Chondrocyte (in vitro differentiated cells): ENCODE measurements around the gene CA6. TPM values are rescaled to one million over a fixed set of nuclear protein-coding genes. Genes with fewer than 3 reads are reported as not detected.
"Not testable (repeated sequence)": the region's sequence is repeated elsewhere in the genome, so short reads cannot be mapped to it uniquely, and the experiment has no call there.

Experiments used
- DNase-seq: peaks from one replicate; pipeline ENCODE4 v3.0.0; 2021; ENCODE audit warnings: mixed read lengths, low spot score
- H3K27ac Mint-ChIP-seq: one replicate; pipeline ENCODE4 v1.8.0; 2021; ENCODE audit warnings: mild to moderate bottlenecking, moderate library complexity, mixed read lengths; ENCODE audit not compliant: unreplicated experiment
- H3K27me3 Mint-ChIP-seq: 2 replicates; pipeline ENCODE4 v1.8.0; 2021; ENCODE audit warnings: low read depth, mixed read lengths
- H3K36me3 Mint-ChIP-seq: 2 replicates; pipeline ENCODE4 v1.8.0; 2021; ENCODE audit warnings: low read depth, mixed read lengths
- H3K4me1 Mint-ChIP-seq: 2 replicates; pipeline ENCODE4 v1.8.0; 2021; ENCODE audit warnings: low read depth, mild to moderate bottlenecking, mixed read lengths
- H3K4me3 Mint-ChIP-seq: one replicate; pipeline ENCODE4 v1.8.0; 2021; ENCODE audit warnings: mild to moderate bottlenecking, moderate library complexity, mixed read lengths; ENCODE audit not compliant: unreplicated experiment
- H3K9me3 Mint-ChIP-seq: 2 replicates; pipeline ENCODE4 v1.8.0; 2021; ENCODE audit warnings: low read depth, mixed read lengths
- total RNA-seq: library from RNA; stranded (reverse); gene quantifications from 3 replicates; pipeline ENCODE4 v1.2.1, GENCODE V29; 2021
- TF ChIP-seq, protein P1 (sequence below): fragments of 200-600 bp; sonication (generic); IDR thresholded peaks from 2 replicates; pipeline ENCODE4 v1.5.0; 2021; ENCODE audit warnings: antibody characterized with exemption, mild to moderate bottlenecking, moderate library complexity

The CA6 gene
- total RNA-seq, 1 donor from 2014 or later, result not detected

DNA sequence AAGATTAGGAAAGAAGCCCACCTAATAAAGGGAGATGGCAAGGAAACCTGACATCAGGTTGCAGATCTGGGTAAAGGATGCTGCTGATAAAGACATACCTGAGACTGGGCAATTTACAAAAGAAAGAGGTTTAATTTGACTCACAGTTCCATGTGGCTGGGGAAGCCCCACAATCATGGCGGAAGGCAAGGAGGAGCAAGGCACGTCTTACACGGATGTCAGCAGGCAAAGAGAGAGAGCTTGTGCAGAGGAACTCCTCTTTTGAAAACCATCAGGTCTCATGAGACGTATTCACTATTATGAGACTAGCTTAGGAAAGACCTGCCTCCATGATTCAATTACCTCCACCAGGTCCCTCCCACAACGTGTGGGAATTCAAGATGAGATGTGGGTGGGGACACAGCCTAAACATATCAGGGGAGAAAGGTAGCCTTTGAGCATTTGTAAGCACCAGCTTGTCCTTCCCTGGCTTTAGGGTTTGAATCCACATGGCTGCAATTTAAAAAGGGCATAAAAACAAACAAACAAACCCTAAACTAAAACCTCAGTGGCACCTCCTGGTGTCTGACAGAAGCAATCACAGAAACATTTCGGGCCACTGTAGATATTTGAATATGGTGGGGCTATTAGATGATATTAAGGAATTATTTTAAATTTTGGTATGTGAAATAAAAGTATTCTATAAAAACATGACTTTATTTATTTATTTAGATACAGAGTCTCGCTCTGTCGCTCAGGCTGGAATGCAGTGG is 47.4 kb downstream of the CA6 start:
- Mint-ChIP-seq H3K27me3 (no peaks in the 10 kb centered on the region), H3K36me3 (no peaks in the 10 kb centered on the region), H3K4me1 (peaks cover under 1% of the 10 kb centered on the region), H3K27ac (no peak overlapping the region), H3K4me3 (no peak overlapping the region), H3K9me3 (no peaks in the 10 kb centered on the region)
- TF ChIP-seq, protein P1, sequence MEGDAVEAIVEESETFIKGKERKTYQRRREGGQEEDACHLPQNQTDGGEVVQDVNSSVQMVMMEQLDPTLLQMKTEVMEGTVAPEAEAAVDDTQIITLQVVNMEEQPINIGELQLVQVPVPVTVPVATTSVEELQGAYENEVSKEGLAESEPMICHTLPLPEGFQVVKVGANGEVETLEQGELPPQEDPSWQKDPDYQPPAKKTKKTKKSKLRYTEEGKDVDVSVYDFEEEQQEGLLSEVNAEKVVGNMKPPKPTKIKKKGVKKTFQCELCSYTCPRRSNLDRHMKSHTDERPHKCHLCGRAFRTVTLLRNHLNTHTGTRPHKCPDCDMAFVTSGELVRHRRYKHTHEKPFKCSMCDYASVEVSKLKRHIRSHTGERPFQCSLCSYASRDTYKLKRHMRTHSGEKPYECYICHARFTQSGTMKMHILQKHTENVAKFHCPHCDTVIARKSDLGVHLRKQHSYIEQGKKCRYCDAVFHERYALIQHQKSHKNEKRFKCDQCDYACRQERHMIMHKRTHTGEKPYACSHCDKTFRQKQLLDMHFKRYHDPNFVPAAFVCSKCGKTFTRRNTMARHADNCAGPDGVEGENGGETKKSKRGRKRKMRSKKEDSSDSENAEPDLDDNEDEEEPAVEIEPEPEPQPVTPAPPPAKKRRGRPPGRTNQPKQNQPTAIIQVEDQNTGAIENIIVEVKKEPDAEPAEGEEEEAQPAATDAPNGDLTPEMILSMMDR, result peak; percentile 63
- DNase-seq, result no peak

DNA sequence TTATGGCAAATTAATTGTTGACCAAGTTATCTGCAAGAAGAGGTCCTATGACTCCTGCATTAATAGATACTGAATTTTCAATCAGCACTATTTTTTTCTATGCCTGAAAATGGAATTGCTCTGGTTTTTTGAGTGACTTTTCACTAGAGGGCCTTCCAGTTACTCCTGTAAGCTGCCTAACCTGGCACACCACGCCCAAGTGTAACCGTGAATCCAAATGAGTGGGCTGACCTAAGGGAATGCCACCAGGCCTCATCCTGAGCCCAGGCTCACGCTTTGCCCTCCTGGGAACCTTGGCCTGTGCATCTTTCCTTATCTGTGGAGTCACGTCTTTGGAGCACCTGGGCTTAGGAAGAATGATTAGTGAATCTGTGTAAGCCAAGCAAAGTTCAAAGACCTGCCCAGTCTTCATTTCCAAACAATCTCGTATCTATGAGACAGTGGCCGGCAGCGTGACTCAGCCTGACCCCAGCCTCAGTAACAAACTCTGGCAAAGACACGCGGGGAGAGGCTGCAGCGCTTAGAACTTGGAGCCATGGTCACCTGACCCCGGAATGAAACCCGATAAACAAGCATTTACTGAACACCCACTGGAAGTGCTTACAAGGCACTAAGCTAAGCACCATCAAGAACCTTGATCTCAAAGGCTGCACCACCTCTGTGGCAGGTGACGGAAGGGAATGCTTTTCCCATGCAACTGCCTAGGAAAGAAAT is 48.5 kb downstream of the CA6 start:
- not testable (repeated sequence) for H3K4me3 Mint-ChIP-seq, H3K4me1 Mint-ChIP-seq, H3K36me3 Mint-ChIP-seq, DNase-seq, H3K27ac Mint-ChIP-seq, H3K27me3 Mint-ChIP-seq, H3K9me3 Mint-ChIP-seq

DNA sequence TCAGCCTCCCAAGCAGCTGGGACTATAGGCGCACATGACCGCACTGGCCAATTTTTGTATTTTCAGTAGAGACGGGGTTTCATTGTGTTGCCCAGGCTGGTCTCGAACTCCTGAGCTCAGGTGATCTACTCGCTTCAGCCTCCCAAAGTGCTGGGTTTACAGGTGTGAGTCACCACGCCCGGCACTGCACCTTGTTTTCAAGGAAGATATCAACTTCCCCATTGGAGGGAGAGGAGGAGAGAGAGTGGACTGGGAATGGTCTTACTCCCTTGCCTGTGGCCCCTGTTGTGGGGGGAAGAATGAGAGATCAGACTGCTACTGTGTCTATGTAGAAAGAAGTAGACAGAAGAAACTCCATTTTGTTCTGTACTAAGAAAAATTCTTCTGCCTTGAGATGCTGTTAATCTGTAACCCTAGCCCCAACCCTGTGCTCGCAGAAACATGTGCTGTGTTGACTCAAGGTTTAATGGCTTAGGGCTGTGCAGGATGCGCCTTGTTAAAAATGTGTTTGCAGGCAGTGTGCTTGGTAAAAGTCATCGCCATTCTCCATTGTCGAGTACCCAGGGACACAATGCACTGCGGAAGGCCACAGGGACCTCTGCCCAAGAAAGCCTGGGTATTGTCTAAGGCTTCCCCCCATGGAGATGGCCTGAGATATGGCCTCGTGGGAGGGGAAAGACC is 56.0 kb downstream of the CA6 start:
- not testable (repeated sequence) for H3K36me3 Mint-ChIP-seq

DNA sequence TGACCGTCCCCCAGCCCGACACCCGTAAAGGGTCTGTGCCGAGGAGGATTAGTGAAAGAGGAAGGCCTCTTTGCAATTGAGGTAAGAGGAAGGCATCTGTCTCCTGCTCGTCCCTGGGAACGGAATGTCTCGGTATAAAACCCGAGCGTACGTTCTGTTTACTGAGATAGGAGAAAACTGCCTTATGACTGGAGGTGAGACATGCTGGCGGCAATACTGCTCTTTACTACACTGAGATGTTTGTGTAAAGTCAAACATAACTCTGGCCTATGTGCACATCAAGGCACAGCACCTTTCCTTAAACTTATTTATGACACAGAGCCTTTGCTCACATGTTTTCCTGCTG is 56.5 kb downstream of the CA6 start:
- H3K4me1 Mint-ChIP-seq, H3K27me3 Mint-ChIP-seq, H3K36me3 Mint-ChIP-seq, H3K27ac Mint-ChIP-seq, DNase-seq, H3K9me3 Mint-ChIP-seq, H3K4me3 Mint-ChIP-seq: not testable (repeated sequence)

More for the DNA sequence above, 56.0 kb downstream of the CA6 start:
- H3K4me3 Mint-ChIP-seq, H3K4me1 Mint-ChIP-seq, H3K27ac Mint-ChIP-seq, H3K27me3 Mint-ChIP-seq, DNase-seq, H3K9me3 Mint-ChIP-seq: not testable (repeated sequence)

DNA sequence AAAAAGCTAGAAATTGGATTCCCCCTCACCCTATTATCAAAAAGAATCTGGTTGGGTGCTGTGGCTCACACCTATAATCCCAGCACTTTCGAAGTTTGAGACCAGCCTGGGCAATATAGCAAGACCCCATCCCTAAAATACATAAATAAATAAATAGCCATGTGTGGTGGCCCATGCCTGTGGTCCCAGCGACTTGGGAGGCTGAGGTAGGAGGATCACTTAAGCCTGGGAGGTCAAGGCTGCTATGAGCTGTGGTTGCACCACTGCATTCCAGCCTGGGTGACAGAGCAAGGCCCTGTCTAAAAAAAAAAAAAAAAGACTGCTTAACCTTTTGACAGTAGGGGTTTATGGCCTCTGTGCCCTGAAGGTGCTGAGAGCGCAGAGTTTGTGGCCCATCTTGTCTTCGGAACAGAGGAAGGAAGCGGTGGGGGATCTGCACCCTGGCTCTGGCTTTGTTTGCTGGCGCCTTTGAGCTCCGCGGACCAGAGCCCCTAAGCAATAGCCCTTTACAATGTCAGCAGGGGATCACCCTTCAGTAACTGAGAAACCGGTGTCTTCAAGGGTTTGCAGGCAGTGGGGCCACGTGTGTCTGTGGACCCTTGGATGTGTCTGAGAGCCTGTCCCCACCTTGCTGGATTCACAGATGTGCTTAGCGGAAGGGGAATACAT is 58.5 kb downstream of the CA6 start:
- Mint-ChIP-seq H3K4me1 (peaks cover 2% of the 10 kb centered on the region), H3K9me3 (no peaks in the 10 kb centered on the region), H3K27ac (no peak overlapping the region), H3K4me3 (no peak overlapping the region), H3K36me3 (no peaks in the 10 kb centered on the region), H3K27me3 (peaks cover 4% of the 10 kb centered on the region)
- TF ChIP-seq, protein P1, result no peak
- no peak for DNase-seq

DNA sequence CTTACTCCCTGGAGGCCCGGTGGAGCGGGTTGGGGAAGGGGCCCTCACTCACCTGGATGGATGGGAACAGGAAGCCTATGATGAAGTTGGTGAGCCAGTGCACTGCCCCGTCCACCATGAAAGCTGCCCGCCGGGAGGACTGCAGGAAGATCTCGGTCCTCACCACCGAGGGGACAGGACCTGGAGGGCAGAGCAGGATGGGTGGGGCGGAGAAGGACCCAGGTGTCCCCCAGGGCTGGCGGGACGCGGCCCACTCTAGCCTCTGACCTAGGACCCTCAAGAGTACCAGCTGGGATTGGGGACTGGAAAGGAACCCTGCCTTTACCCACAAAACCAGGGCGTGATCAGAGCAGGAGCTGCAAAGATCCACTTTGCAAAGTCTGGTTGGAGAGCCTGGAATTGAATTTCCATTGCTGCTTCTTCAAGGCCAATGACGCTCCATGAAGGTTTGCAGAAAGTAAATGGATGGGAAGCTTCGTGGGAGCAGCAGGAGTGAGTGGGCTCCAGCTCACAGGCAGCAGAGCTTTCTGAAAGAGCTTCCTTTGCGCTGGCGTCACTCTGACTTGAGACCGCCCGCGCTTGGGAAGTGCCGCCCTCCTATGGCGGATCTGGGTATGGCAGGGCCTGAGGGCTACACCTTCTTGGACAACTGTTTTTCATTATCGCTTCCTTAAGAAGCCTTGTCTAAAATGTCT is 59.2 kb downstream of the CA6 start:
- Mint-ChIP-seq H3K27ac (no peak overlapping the region), H3K9me3 (no peaks in the 10 kb centered on the region), H3K4me1 (peaks cover 2% of the 10 kb centered on the region), H3K4me3 (no peak overlapping the region), H3K36me3 (no peaks in the 10 kb centered on the region), H3K27me3 (peaks cover 4% of the 10 kb centered on the region)
- no peak for DNase-seq
- TF ChIP-seq, protein P1, result peak; percentile 92
